GM18499 (cell line): Measurements from ENCODE around the gene KIF13A.
"Not testable (repeated sequence)": the region's sequence is repeated elsewhere in the genome, so short reads cannot be mapped to it uniquely, and the experiment has no call there.

Experiments used
- ATAC-seq: cut with Tn5 transposase; IDR thresholded peaks from one replicate; pipeline ENCODE4 v1.9.1; 2021; ENCODE audit warnings: moderate number of reproducible peaks; ENCODE audit not compliant: insufficient read depth, unreplicated experiment

The KIF13A gene

GRCh38 chr6:17741507-17741906 is 245.9 kb downstream of the KIF13A start:
- no peak for ATAC-seq

GRCh38 chr6:17740559-17741220 is 246.7 kb downstream of the KIF13A start:
- ATAC-seq, result no peak

GRCh38 chr6:17737704-17738252 is 249.7 kb downstream of the KIF13A start:
- no peak for ATAC-seq

GRCh38 chr6:17735311-17735710 is 252.1 kb downstream of the KIF13A start:
- ATAC-seq, result not testable (repeated sequence)

GRCh38 chr6:17730078-17730704 is 257.2 kb downstream of the KIF13A start:
- no peak for ATAC-seq

GRCh38 chr6:17729223-17730077 is 258.0 kb downstream of the KIF13A start:
- ATAC-seq, result no peak

- ATAC-seq, result no peak
Measured at GRCh38 chr6:17728551-17729222, 258.7 kb downstream of the KIF13A start.

GRCh38 chr6:17725083-17725482 is 262.4 kb downstream of the KIF13A start:
- no peak for ATAC-seq

- no peak for ATAC-seq
Measured at GRCh38 chr6:17724341-17724740, 263.1 kb downstream of the KIF13A start.

GRCh38 chr6:17721671-17722070 is 265.8 kb downstream of the KIF13A start:
- no peak for ATAC-seq

- ATAC-seq, result no peak
Measured at GRCh38 chr6:17719323-17720041, 268.0 kb downstream of the KIF13A start.

GRCh38 chr6:17716221-17716620 is 271.2 kb downstream of the KIF13A start:
- ATAC-seq, result no peak

GRCh38 chr6:17714879-17715851 is 272.3 kb downstream of the KIF13A start:
- peak; percentile 79 for ATAC-seq

GRCh38 chr6:17714177-17714576 is 273.3 kb downstream of the KIF13A start:
- ATAC-seq, result no peak

GRCh38 chr6:17712576-17712975 is 274.9 kb downstream of the KIF13A start:
- no peak for ATAC-seq

- ATAC-seq, result no peak
Measured at GRCh38 chr6:17710331-17710730, 277.1 kb downstream of the KIF13A start.

- no peak for ATAC-seq
Measured at GRCh38 chr6:17709476-17709875, 278.0 kb downstream of the KIF13A start.
